Ishikawa (cell line): ENCODE data around the gene SLC25A42.

ENCODE experiments used
- CEBPB ChIP-seq: IDR thresholded peaks from 2 replicates; pipeline ENCODE4 v1.6.1; 2012
- CREB1 ChIP-seq: IDR thresholded peaks from 2 replicates; pipeline ENCODE4 v1.6.1; 2012; ENCODE audit warnings: low read depth
- EGR1 ChIP-seq: IDR thresholded peaks from 2 replicates; pipeline ENCODE4 v1.6.1; 2012
- EP300 ChIP-seq: IDR thresholded peaks from 2 replicates; pipeline ENCODE4 v1.6.1; 2012; ENCODE audit warnings: borderline replicate concordance
- FOXM1 ChIP-seq: IDR thresholded peaks from 2 replicates; pipeline ENCODE4 v1.6.1; 2012; ENCODE audit warnings: low read depth, borderline replicate concordance
- MAX ChIP-seq: IDR thresholded peaks from 2 replicates; pipeline ENCODE4 v1.6.1; 2012
- NFIC ChIP-seq: IDR thresholded peaks from 2 replicates; pipeline ENCODE4 v1.6.1; 2012
- RAD21 ChIP-seq: IDR thresholded peaks from 2 replicates; pipeline ENCODE4 v1.6.1; 2012; ENCODE audit warnings: low read depth
- REST ChIP-seq: IDR thresholded peaks from 2 replicates; pipeline ENCODE4 v1.6.1; 2012; ENCODE audit warnings: low read depth, mild to moderate bottlenecking
- TAF1 ChIP-seq: IDR thresholded peaks from 2 replicates; pipeline ENCODE4 v1.6.1; 2012; ENCODE audit warnings: low read depth, mild to moderate bottlenecking
- TCF12 ChIP-seq: IDR thresholded peaks from 2 replicates; pipeline ENCODE4 v1.6.1; 2012; ENCODE audit warnings: low read depth
- TEAD4 ChIP-seq: IDR thresholded peaks from 2 replicates; pipeline ENCODE4 v1.6.1; 2012
- USF1 ChIP-seq: IDR thresholded peaks from 2 replicates; pipeline ENCODE4 v1.6.1; 2012
- YY1 ChIP-seq: IDR thresholded peaks from 2 replicates; pipeline ENCODE4 v1.6.1; 2012; ENCODE audit warnings: low read depth
- ZBTB7A ChIP-seq: IDR thresholded peaks from 2 replicates; pipeline ENCODE4 v1.6.1; 2012; ENCODE audit warnings: low read depth

The SLC25A42 gene

GRCh38 chr19:19049406-19049805 is 14.4 kb upstream of the SLC25A42 start:
- TF ChIP-seq FOXM1 (no peak), NFIC (no peak), EP300 (no peak), REST (no peak), TCF12 (no peak), MAX (no peak), RAD21 (no peak), EGR1 (no peak), CEBPB (no peak), TEAD4 (no peak), YY1 (no peak), TAF1 (no peak), CREB1 (no peak), ZBTB7A (no peak), USF1 (no peak)

GRCh38 chr19:19050104-19050503 is 13.7 kb upstream of the SLC25A42 start:
- TF ChIP-seq TEAD4 (no peak), REST (no peak), EGR1 (no peak), FOXM1 (no peak), YY1 (no peak), MAX (no peak), TCF12 (no peak), USF1 (no peak), ZBTB7A (no peak), TAF1 (no peak), CREB1 (no peak), RAD21 (no peak), NFIC (no peak), CEBPB (no peak), EP300 (no peak)

- TF ChIP-seq TCF12 (no peak), NFIC (no peak), CREB1 (no peak), TAF1 (no peak), USF1 (no peak), FOXM1 (no peak), EGR1 (no peak), REST (no peak), MAX (no peak)
Observed at GRCh38 chr19:19050731-19051130, 13.1 kb upstream of the SLC25A42 start.
